WTC11 (cell line): ENCODE results near the gene SARM1.

Experiments used
- CTCF ChIP-seq: fragments of 200-600 bp; IDR thresholded peaks from 2 replicates; pipeline ENCODE4 v1.8.0; 2022; ENCODE audit warnings: antibody characterized with exemption
- ESRRA ChIP-seq: sonication (generic); formaldehyde crosslinking; IDR thresholded peaks from 2 replicates; pipeline ENCODE4 v1.8.1; 2022; ENCODE audit warnings: mild to moderate bottlenecking, missing genetic modification reagents, borderline replicate concordance
- KAT7 ChIP-seq: sonication (generic); formaldehyde crosslinking; IDR thresholded peaks from 2 replicates; pipeline ENCODE4 v1.8.1; 2023; ENCODE audit warnings: missing genetic modification reagents, mild to moderate bottlenecking, borderline replicate concordance
- NR1H2 ChIP-seq: sonication (generic); formaldehyde crosslinking; IDR thresholded peaks from 2 replicates; pipeline ENCODE4 v1.9.0; 2021; ENCODE audit warnings: mild to moderate bottlenecking, moderate library complexity, missing genetic modification reagents
- PRRX2 ChIP-seq: fragments of 250-450 bp; sonication (Bioruptor Pico); IDR thresholded peaks from 2 replicates; pipeline ENCODE4 v1.8.0; 2021; ENCODE audit warnings: mild to moderate bottlenecking
- ZBTB43 ChIP-seq: sonication (generic); formaldehyde crosslinking; IDR thresholded peaks from 2 replicates; pipeline ENCODE4 v1.8.1; 2023; ENCODE audit warnings: mild to moderate bottlenecking, missing genetic modification reagents
- ZNF138 ChIP-seq: sonication (generic); formaldehyde crosslinking; conservative IDR thresholded peaks from 2 replicates; pipeline ENCODE4 v1.8.1; 2022; ENCODE audit warnings: mild to moderate bottlenecking, moderate library complexity, missing genetic modification reagents

- TF ChIP-seq ZBTB43 (CRISPR knock-in tag) (no peak), CTCF (no peak), ESRRA (CRISPR knock-in tag) (no peak), ZNF138 (CRISPR knock-in tag) (no peak), PRRX2 (CRISPR knock-in tag) (no peak), KAT7 (CRISPR knock-in tag) (no peak), NR1H2 (CRISPR knock-in tag) (no peak)
Observed at GRCh38 chr17:28395426-28395825, 23.9 kb downstream of the SARM1 start.
